Measurements from ENCODE around the gene ATIC.
A peak's percentile ranks its signal among the peaks of the same experiment; 100 is the strongest.

The ATIC gene

GRCh38 chr2:215364157-215365155 is 52.6 kb downstream of the ATIC start:
- no peak for DNase-seq (ENCODE audit: extremely low read depth, low read depth)
- no peak for TF ChIP-seq CTCF (IDR thresholded peaks at IDR 0.05; ENCODE audit: low read depth, low read length)

GRCh38 chr2:215365184-215365658 is 53.4 kb downstream of the ATIC start:
- no peak for TF ChIP-seq CTCF (IDR thresholded peaks at IDR 0.05; ENCODE audit: low read depth, low read length)
- DNase-seq (ENCODE audit: extremely low read depth, low read depth), result no peak

GRCh38 chr2:215366440-215367032 is 54.7 kb downstream of the ATIC start:
- no peak for DNase-seq (ENCODE audit: extremely low read depth, low read depth)

GRCh38 chr2:215367662-215368492 is 56.0 kb downstream of the ATIC start:
- DNase-seq (ENCODE audit: extremely low read depth, low read depth), result peak; percentile 15
- no peak for TF ChIP-seq CTCF (IDR thresholded peaks at IDR 0.05; ENCODE audit: low read depth, low read length)

More at GRCh38 chr2:215366440-215367032, 54.7 kb downstream of the ATIC start:
- no peak for TF ChIP-seq CTCF (IDR thresholded peaks at IDR 0.05; ENCODE audit: low read depth, low read length)

GRCh38 chr2:215368493-215368809 is 56.6 kb downstream of the ATIC start:
- no peak for TF ChIP-seq CTCF (IDR thresholded peaks at IDR 0.05; ENCODE audit: low read depth, low read length)
- DNase-seq (ENCODE audit: extremely low read depth, low read depth), result no peak

- TF ChIP-seq CTCF (IDR thresholded peaks at IDR 0.05; ENCODE audit: low read depth, low read length), result no peak
- DNase-seq (ENCODE audit: extremely low read depth, low read depth), result no peak
Measured at GRCh38 chr2:215369181-215369760, 57.4 kb downstream of the ATIC start.
